Measurements from ENCODE around the gene TPPP3.

TPPP3 gene

DNA sequence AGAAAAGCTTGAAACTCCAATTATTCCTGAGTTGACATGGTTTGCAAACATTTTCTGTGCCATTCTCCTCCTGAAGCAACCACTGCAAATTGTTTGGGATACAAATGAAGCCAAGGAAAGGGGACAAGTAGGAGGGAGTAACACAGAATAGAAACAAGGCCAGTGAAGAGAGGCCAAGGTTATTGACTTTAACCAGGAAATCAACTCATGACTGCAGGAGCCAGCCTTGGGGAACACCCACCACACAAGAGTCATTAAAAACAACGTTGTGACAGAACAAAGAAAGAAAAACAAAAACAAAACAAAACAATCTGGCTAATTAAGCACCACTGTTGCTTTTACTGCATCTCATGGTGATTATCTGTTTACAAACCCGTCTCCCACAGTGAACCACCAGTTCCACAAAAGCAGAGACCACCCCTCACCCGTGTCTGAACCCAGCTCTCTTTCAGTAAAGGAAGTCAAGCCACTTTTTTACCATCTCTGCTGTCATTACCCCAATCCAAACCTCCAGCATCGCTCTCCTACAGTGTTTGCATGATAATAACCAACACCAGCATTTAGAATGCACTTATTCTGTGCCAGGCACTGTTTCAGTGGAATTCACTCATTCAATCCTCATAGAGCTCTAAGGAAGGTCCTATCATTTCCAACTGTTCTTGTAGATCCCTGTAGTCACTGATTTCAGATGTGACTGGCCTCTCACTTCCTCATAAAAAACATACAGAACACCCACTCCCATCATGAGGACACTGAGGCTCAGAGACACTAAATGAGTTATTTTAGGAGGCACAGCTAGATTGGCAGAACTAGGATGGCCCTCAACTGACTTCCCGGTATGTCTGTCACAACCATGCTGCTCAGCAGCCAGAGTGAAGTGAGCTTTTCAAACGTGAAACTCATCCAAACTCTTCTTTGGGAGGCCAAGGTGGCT is 20.9 kb upstream of the TPPP3 start:
- Histone ChIP-seq H3K9ac (ENCODE audit: low read depth, low read length, poor library complexity, severe bottlenecking) (no peak overlapping the region), H3K27me3 (ENCODE audit: insufficient read depth, low read length, poor library complexity, severe bottlenecking) (no peaks in the 10 kb centered on the region), H3K9me2 (replicated peaks; ENCODE audit: low read depth, low read length) (no peaks in the 10 kb centered on the region), H3F3A (ENCODE audit: low read depth) (no peaks in the 10 kb centered on the region), H2AFZ (ENCODE audit: low read length) (peak overlapping the region; percentile 61), H3K4me1 (ENCODE audit: insufficient read depth, low read length, poor library complexity, severe bottlenecking) (no peaks in the 10 kb centered on the region), H3K9me3 (ENCODE audit: insufficient read depth, low read depth, low read length) (no peaks in the 10 kb centered on the region), H4K20me1 (ENCODE audit: insufficient read depth, low read length, poor library complexity, severe bottlenecking) (no peaks in the 10 kb centered on the region), H3K79me2 (ENCODE audit: insufficient read depth, low read length) (no peaks in the 10 kb centered on the region), H3K4me2 (ENCODE audit: low read depth, low read length, poor library complexity, severe bottlenecking) (no peak overlapping the region), H3K36me3 (ENCODE audit: insufficient read depth, low read length) (no peaks in the 10 kb centered on the region), H3K4me3 (ENCODE audit: low read length, poor library complexity, severe bottlenecking) (no peak overlapping the region)
- TF ChIP-seq EZH2phosphoT487 (IDR thresholded peaks at IDR 0.05; ENCODE audit: borderline replicate concordance) (no peak), CTCF (conservative IDR thresholded peaks at IDR 0.05; ENCODE audit: low read length) (no peak)

GRCh38 chr16:67412294-67412693 is 19.0 kb upstream of the TPPP3 start:
- H3K4me3 ChIP-seq (ENCODE audit: low read length, poor library complexity, severe bottlenecking): no peak overlapping the region
- H3K4me2 ChIP-seq (ENCODE audit: low read depth, low read length, poor library complexity, severe bottlenecking): no peak overlapping the region
- H3K4me1 ChIP-seq (ENCODE audit: insufficient read depth, low read length, poor library complexity, severe bottlenecking): no peaks in the 10 kb centered on the region
- no peak overlapping the region for H2AFZ ChIP-seq (ENCODE audit: low read length)
- H3K27me3 ChIP-seq (ENCODE audit: insufficient read depth, low read length, poor library complexity, severe bottlenecking): no peaks in the 10 kb centered on the region
- no peaks in the 10 kb centered on the region for H4K20me1 ChIP-seq (ENCODE audit: insufficient read depth, low read length, poor library complexity, severe bottlenecking)
- H3K79me2 ChIP-seq (ENCODE audit: insufficient read depth, low read length): no peaks in the 10 kb centered on the region
- no peaks in the 10 kb centered on the region for H3K9me3 ChIP-seq (ENCODE audit: insufficient read depth, low read depth, low read length)
- H3K9me2 ChIP-seq (replicated peaks; ENCODE audit: low read depth, low read length): no peaks in the 10 kb centered on the region
- no peaks in the 10 kb centered on the region for H3F3A ChIP-seq (ENCODE audit: low read depth)
- no peaks in the 10 kb centered on the region for H3K36me3 ChIP-seq (ENCODE audit: insufficient read depth, low read length)
- TF ChIP-seq EZH2phosphoT487 (IDR thresholded peaks at IDR 0.05; ENCODE audit: borderline replicate concordance): no peak
- no peak for TF ChIP-seq CTCF (conservative IDR thresholded peaks at IDR 0.05; ENCODE audit: low read length)
- H3K9ac ChIP-seq (ENCODE audit: low read depth, low read length, poor library complexity, severe bottlenecking): no peak overlapping the region

DNA sequence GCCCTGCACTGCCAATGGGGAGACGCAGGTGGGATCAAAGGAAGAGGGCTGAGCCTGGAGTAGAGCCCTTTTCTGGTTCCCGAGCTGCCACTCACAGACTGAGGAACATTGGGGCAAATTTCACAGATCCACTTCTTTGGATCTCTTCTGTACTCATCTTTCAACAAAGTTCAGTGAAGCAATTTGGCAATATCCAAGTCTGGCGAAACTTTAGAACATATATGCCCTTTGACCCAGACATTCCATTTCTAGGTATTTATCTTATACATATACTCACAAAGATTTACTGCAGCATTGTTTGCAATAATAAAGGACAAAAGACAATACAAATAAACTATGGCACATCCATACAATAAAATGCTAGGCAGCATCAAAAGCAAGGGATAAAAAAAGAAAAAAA is 18.0 kb upstream of the TPPP3 start:
- Histone ChIP-seq H3K79me2 (ENCODE audit: insufficient read depth, low read length) (no peaks in the 10 kb centered on the region), H3K4me3 (ENCODE audit: low read length, poor library complexity, severe bottlenecking) (no peak overlapping the region), H2AFZ (ENCODE audit: low read length) (no peak overlapping the region), H4K20me1 (ENCODE audit: insufficient read depth, low read length, poor library complexity, severe bottlenecking) (no peaks in the 10 kb centered on the region), H3K9me2 (replicated peaks; ENCODE audit: low read depth, low read length) (no peaks in the 10 kb centered on the region), H3K9ac (ENCODE audit: low read depth, low read length, poor library complexity, severe bottlenecking) (no peak overlapping the region), H3F3A (ENCODE audit: low read depth) (no peaks in the 10 kb centered on the region), H3K27me3 (ENCODE audit: insufficient read depth, low read length, poor library complexity, severe bottlenecking) (no peaks in the 10 kb centered on the region), H3K4me1 (ENCODE audit: insufficient read depth, low read length, poor library complexity, severe bottlenecking) (no peaks in the 10 kb centered on the region), H3K36me3 (ENCODE audit: insufficient read depth, low read length) (no peaks in the 10 kb centered on the region), H3K9me3 (ENCODE audit: insufficient read depth, low read depth, low read length) (no peaks in the 10 kb centered on the region), H3K4me2 (ENCODE audit: low read depth, low read length, poor library complexity, severe bottlenecking) (no peak overlapping the region)
- TF ChIP-seq CTCF (conservative IDR thresholded peaks at IDR 0.05; ENCODE audit: low read length) (no peak), EZH2phosphoT487 (IDR thresholded peaks at IDR 0.05; ENCODE audit: borderline replicate concordance) (no peak)

Measured in Loucy (cell line).